Measurements from ENCODE around the gene NPSR1. TPM values are rescaled to one million over a fixed set of nuclear protein-coding genes. Genes with fewer than 3 reads are reported as not detected.
"Not testable (repeated sequence)": the region's sequence is repeated elsewhere in the genome, so short reads cannot be mapped to it uniquely, and the experiment has no call there.

Gene NPSR1
- total and polyA plus RNA-seq, 4 donors, result not detected

DNA sequence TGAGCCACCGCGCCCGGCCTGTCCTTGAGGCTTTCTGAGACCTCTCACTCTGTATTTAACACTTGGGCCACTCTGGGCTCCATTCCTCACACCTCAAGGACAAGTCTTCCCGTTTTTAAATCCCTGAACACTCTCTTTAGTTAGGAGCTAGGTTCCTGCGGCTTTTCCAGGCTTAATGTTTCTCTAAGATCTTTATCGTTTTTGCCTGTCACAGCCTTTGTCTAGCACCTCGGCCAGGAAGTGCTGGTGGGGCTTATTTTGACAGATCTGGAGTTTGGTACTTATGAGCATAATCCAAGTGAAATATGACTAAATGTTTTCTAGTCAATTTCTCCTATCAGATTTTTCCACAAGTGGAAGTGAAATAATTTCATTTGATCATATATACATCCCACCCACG lies 192.7 kb downstream of the NPSR1 start:
- H3K4me3 ChIP-seq (ENCODE audit: low read length in 2 of 2), result no peak overlapping the region

DNA sequence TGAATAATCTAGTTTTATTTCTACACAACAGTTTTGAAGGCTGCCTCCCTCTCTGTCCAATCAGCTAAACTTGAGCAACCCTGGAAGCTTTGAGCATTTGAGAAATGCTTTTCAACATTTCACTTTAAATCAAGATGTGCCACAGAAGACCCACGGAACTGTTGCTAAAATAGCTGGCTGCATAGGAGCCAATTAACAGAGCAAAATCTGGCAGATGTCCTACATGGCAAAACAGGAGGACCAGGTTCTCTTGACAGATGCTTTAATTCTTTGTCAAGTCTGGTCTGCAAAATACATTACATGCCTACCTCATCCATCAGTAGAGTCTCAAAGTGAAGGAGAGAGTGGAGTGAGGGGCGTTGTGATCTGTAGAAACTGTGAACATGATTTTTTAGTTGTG lies 193.4 kb downstream of the NPSR1 start:
- no peak for DNase-seq
- Histone ChIP-seq H3K4me3 (ENCODE audit: low read length in 2 of 2) (no peak overlapping the region), H3K27me3 (ENCODE audit: control insufficient read depth in 1 of 2, insufficient read depth in 2 of 2, low read length in 1 of 2) (no peaks in the 10 kb centered on the region), H3K4me1 (ENCODE audit: control insufficient read depth in 1 of 2, insufficient read depth in 2 of 2, low read length in 2 of 2) (no peaks in the 10 kb centered on the region), H3K9me3 (ENCODE audit: control insufficient read depth, low read length) (no peaks in the 10 kb centered on the region), H3K36me3 (ENCODE audit: control insufficient read depth in 1 of 2, insufficient read depth in 2 of 2, low read length in 1 of 2) (no peaks in the 10 kb centered on the region), H3K27ac (ENCODE audit: low read depth in 1 of 2, low read length in 2 of 2) (no peak overlapping the region)
- intact Hi-C loops (cut with DNase I), result no loop called here
- WGBS, 2 donors, result 26 to 35% methylated on average over 2 of the region's 2 CpGs
- no peak for ATAC-seq (ENCODE audit: low FRiP score)

More for the DNA sequence above, 192.7 kb downstream of the NPSR1 start:
- no peaks in the 10 kb centered on the region for H3K9me3 ChIP-seq (ENCODE audit: control insufficient read depth, low read length)
- WGBS, 2 donors, result 43 to 45% methylated on average over 8 of the region's 8 CpGs
- DNase-seq (no peak), ATAC-seq (ENCODE audit: low FRiP score) (no peak)
- no peaks in the 10 kb centered on the region for H3K27me3 ChIP-seq (ENCODE audit: control insufficient read depth in 1 of 2, insufficient read depth in 2 of 2, low read length in 1 of 2)
- intact Hi-C loops (cut with DNase I), result no loop called here
- H3K4me1 ChIP-seq (ENCODE audit: control insufficient read depth in 1 of 2, insufficient read depth in 2 of 2, low read length in 2 of 2), result no peaks in the 10 kb centered on the region
- H3K36me3 ChIP-seq (ENCODE audit: control insufficient read depth in 1 of 2, insufficient read depth in 2 of 2, low read length in 1 of 2), result no peaks in the 10 kb centered on the region
- no peak overlapping the region for H3K27ac ChIP-seq (ENCODE audit: low read depth in 1 of 2, low read length in 2 of 2)

DNA sequence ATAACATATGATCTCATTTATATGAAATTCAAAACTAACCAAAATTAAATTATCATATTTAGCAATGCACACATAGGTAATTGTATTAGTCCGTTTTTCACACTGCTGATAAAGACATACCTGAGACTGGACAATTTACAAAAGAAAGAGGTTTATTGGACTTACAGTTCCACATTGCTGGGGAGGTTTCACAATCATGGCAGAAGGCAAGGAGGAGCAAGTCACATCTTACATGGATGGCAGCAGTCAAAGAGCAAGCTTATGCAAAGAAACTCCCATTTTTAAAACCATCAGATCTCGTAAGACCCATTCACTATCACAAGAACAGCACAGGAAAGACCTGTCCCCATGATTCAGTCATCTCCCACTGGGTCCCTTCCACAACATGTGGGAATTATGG lies 200.4 kb downstream of the NPSR1 start:
- H3K9me3 ChIP-seq (ENCODE audit: control insufficient read depth, low read length); H3K4me3 ChIP-seq (ENCODE audit: low read length in 2 of 2); H3K27ac ChIP-seq (ENCODE audit: low read depth in 1 of 2, low read length in 2 of 2); H3K4me1 ChIP-seq (ENCODE audit: control insufficient read depth in 1 of 2, insufficient read depth in 2 of 2, low read length in 2 of 2); H3K36me3 ChIP-seq (ENCODE audit: control insufficient read depth in 1 of 2, insufficient read depth in 2 of 2, low read length in 1 of 2); DNase-seq; H3K27me3 ChIP-seq (ENCODE audit: control insufficient read depth in 1 of 2, insufficient read depth in 2 of 2, low read length in 1 of 2); intact Hi-C loops (cut with DNase I); ATAC-seq (ENCODE audit: low FRiP score): not testable (repeated sequence)
- WGBS, 2 donors, result 73 to 77% methylated on average over 2 of the region's 2 CpGs

DNA sequence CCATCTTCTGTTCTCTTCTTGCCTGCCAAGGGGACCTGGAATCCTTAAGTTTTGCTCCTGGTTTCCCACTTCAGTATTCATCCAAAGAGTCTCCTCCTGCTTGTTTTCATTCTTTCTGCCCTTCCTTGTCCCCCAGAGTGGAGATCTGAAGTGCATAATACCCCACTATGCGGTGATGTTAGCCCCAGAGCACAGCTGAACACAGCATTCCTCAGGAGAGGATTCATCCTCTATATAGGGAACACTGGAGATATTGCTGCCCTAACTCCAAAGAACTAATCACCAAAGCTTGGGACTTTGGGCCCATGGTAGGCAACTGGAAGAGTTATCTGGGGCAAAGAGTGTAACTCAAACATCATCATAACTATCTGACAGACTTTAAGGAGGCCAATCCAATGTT lies 201.3 kb downstream of the NPSR1 start:
- intact Hi-C loops (cut with DNase I); H3K4me3 ChIP-seq (ENCODE audit: low read length in 2 of 2); H3K4me1 ChIP-seq (ENCODE audit: control insufficient read depth in 1 of 2, insufficient read depth in 2 of 2, low read length in 2 of 2); H3K36me3 ChIP-seq (ENCODE audit: control insufficient read depth in 1 of 2, insufficient read depth in 2 of 2, low read length in 1 of 2); H3K9me3 ChIP-seq (ENCODE audit: control insufficient read depth, low read length); H3K27ac ChIP-seq (ENCODE audit: low read depth in 1 of 2, low read length in 2 of 2); DNase-seq; H3K27me3 ChIP-seq (ENCODE audit: control insufficient read depth in 1 of 2, insufficient read depth in 2 of 2, low read length in 1 of 2); ATAC-seq (ENCODE audit: low FRiP score): not testable (repeated sequence)
- 87 to 92% methylated on average over 1 of the region's 1 CpG for WGBS, 2 donors

DNA sequence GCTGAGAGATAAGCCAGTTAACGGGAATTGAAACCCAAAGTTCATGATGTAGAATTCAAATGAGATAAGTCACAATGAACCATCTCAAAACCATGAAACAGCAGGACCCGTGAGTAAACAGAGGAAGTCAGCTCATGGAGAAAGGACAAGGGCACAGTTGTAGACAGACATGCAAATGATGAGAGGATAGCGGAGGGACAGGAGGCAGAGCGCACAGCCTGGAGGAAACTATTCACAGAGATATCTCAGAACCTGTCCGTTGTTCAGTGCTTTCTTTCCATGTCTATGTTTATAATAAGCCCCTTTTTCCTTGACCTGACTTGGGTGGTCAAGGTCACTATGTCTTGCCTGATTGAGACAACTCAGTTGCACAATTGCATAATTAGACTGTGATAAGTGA lies 208.2 kb downstream of the NPSR1 start:
- not testable (repeated sequence) for ATAC-seq (ENCODE audit: low FRiP score); H3K36me3 ChIP-seq (ENCODE audit: control insufficient read depth in 1 of 2, insufficient read depth in 2 of 2, low read length in 1 of 2)
- WGBS, 2 donors, result 90 to 98% methylated on average over 3 to 4 of the region's 5 CpGs

DNA sequence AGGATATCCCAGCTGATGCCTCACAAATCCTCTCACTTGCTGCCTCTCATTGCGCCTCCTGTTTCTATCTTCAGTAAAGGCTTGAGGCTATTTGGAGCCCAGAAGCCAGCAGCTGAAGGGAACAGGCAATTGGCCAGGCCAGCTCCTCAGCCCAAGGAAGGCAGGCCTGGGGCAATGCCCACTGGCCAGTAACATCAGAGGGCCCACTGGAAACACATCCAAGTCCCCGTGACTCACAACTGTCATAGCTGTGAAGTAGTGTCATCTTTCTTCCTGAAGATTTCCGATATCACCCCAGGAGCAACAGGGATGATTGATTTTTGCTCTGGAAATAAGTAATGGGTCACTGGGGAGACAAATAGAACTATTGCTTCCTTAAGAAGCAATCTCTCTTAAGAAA lies 209.3 kb downstream of the NPSR1 start:
- WGBS, 2 donors, result 69 to 70% methylated on average over 3 of the region's 3 CpGs
- H3K9me3 ChIP-seq (ENCODE audit: control insufficient read depth, low read length); ATAC-seq (ENCODE audit: low FRiP score); H3K4me1 ChIP-seq (ENCODE audit: control insufficient read depth in 1 of 2, insufficient read depth in 2 of 2, low read length in 2 of 2); DNase-seq; intact Hi-C loops (cut with DNase I); H3K4me3 ChIP-seq (ENCODE audit: low read length in 2 of 2); H3K36me3 ChIP-seq (ENCODE audit: control insufficient read depth in 1 of 2, insufficient read depth in 2 of 2, low read length in 1 of 2); H3K27ac ChIP-seq (ENCODE audit: low read depth in 1 of 2, low read length in 2 of 2); H3K27me3 ChIP-seq (ENCODE audit: control insufficient read depth in 1 of 2, insufficient read depth in 2 of 2, low read length in 1 of 2): not testable (repeated sequence)

More for the DNA sequence above, 208.2 kb downstream of the NPSR1 start:
- H3K27me3 ChIP-seq (ENCODE audit: control insufficient read depth in 1 of 2, insufficient read depth in 2 of 2, low read length in 1 of 2); H3K27ac ChIP-seq (ENCODE audit: low read depth in 1 of 2, low read length in 2 of 2); H3K4me3 ChIP-seq (ENCODE audit: low read length in 2 of 2); intact Hi-C loops (cut with DNase I); H3K4me1 ChIP-seq (ENCODE audit: control insufficient read depth in 1 of 2, insufficient read depth in 2 of 2, low read length in 2 of 2); DNase-seq; H3K9me3 ChIP-seq (ENCODE audit: control insufficient read depth, low read length): not testable (repeated sequence)

DNA sequence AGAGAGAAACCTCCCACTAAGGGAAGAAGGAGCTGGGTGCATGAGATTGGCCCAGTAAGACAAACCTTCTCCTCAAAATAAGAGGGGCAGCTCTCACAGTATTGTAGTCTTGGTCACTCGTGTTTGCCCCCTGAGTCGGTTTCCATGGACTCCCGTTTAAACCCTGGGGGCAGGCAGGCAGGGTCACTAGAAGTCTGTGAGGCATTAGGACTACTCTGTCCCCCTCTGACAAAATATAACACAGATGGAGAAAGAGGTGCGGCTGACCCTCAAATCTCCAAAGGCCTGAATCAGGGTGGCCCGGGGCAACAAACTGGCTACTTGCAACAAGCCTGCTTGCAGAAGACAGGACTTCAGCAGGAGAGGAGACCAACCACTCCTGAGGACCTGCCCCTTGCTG lies 210.6 kb downstream of the NPSR1 start:
- H3K36me3 ChIP-seq (ENCODE audit: control insufficient read depth in 1 of 2, insufficient read depth in 2 of 2, low read length in 1 of 2); H3K9me3 ChIP-seq (ENCODE audit: control insufficient read depth, low read length); DNase-seq; ATAC-seq (ENCODE audit: low FRiP score); H3K27ac ChIP-seq (ENCODE audit: low read depth in 1 of 2, low read length in 2 of 2); H3K4me1 ChIP-seq (ENCODE audit: control insufficient read depth in 1 of 2, insufficient read depth in 2 of 2, low read length in 2 of 2); H3K27me3 ChIP-seq (ENCODE audit: control insufficient read depth in 1 of 2, insufficient read depth in 2 of 2, low read length in 1 of 2); intact Hi-C loops (cut with DNase I); H3K4me3 ChIP-seq (ENCODE audit: low read length in 2 of 2): not testable (repeated sequence)
- WGBS, 2 donors, result 80 to 89% methylated on average over 5 of the region's 5 CpGs

DNA sequence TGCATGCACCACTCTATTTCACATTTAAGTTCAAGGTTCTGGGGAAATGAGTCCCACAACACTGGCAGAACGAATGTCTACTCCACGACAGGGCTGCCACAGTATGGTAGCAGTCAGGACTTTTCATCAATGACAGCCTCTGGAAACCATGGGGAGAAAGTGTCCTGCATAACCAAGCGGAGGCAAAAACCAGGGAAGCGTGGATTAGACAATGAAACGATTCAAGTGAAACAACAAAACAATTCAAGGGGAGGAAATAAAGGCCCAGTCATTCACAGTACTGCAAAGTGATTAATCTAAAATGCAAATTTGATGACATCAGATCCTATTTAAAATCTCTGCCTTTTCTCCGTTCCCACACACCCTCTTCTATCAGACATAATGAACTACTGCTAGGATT lies 211.0 kb downstream of the NPSR1 start:
- ATAC-seq (ENCODE audit: low FRiP score), result no peak
- Histone ChIP-seq H3K27ac (ENCODE audit: low read depth in 1 of 2, low read length in 2 of 2) (no peak overlapping the region), H3K4me1 (ENCODE audit: control insufficient read depth in 1 of 2, insufficient read depth in 2 of 2, low read length in 2 of 2) (no peaks in the 10 kb centered on the region), H3K27me3 (ENCODE audit: control insufficient read depth in 1 of 2, insufficient read depth in 2 of 2, low read length in 1 of 2) (no peaks in the 10 kb centered on the region), H3K9me3 (ENCODE audit: control insufficient read depth, low read length) (peaks cover 3% of the 10 kb centered on the region), H3K36me3 (ENCODE audit: control insufficient read depth in 1 of 2, insufficient read depth in 2 of 2, low read length in 1 of 2) (no peaks in the 10 kb centered on the region), H3K4me3 (ENCODE audit: low read length in 2 of 2) (no peak overlapping the region)
- 73 to 85% methylated on average over 6 of the region's 6 CpGs for WGBS, 2 donors
- intact Hi-C loops (cut with DNase I), result no loop called here
- no peak for DNase-seq

DNA sequence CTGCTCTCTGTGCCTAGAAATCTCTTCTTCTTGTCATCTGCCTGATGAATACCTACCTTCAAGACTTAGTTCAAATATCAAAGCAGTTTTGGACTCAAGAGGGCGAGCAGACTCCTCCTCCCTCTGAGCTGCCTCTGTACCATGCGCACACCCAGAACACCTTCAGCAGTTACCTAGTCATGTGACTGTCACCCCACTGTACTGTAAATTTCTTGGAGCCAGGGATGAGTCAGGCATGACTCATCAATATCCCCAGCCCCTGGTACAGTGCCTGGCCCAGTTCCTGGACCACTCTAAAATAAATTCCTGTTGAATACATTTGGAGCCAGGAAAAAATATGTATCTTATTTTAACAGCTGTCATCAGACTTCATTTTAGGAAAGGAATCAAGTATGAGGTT lies 212.0 kb downstream of the NPSR1 start:
- ATAC-seq (ENCODE audit: low FRiP score); intact Hi-C loops (cut with DNase I); H3K4me3 ChIP-seq (ENCODE audit: low read length in 2 of 2); H3K36me3 ChIP-seq (ENCODE audit: control insufficient read depth in 1 of 2, insufficient read depth in 2 of 2, low read length in 1 of 2); H3K27me3 ChIP-seq (ENCODE audit: control insufficient read depth in 1 of 2, insufficient read depth in 2 of 2, low read length in 1 of 2); DNase-seq; H3K27ac ChIP-seq (ENCODE audit: low read depth in 1 of 2, low read length in 2 of 2); H3K4me1 ChIP-seq (ENCODE audit: control insufficient read depth in 1 of 2, insufficient read depth in 2 of 2, low read length in 2 of 2); H3K9me3 ChIP-seq (ENCODE audit: control insufficient read depth, low read length): not testable (repeated sequence)
- WGBS, 2 donors, result 84 to 87% methylated on average over 2 of the region's 2 CpGs
